ENCODE results near the gene SOD1. TPM values are rescaled to one million over a fixed set of nuclear protein-coding genes. Genes with fewer than 3 reads are reported as not detected.

SOD1 gene
- total RNA-seq, 1 donor from 2014 or later, result 160 TPM

GRCh38 chr21:31666445-31667010 is 7.0 kb downstream of the SOD1 start:
- no peak for TF ChIP-seq CTCF (IDR thresholded peaks at IDR 0.05)
- intact Hi-C loops (cut with DNase I), result no loop called here
- no peak for ATAC-seq
- peaks cover 15% of the 10 kb centered on the region for H3K4me1 ChIP-seq
- H3K4me3 ChIP-seq, result no peak overlapping the region
- H3K36me3 ChIP-seq, result peaks cover 79% of the 10 kb centered on the region
- no peaks in the 10 kb centered on the region for H3K9me3 ChIP-seq
- DNase-seq, result no peak
- H3K27me3 ChIP-seq (ENCODE audit: low read depth), result no peaks in the 10 kb centered on the region
- no peak overlapping the region for H3K27ac ChIP-seq

GRCh38 chr21:31667132-31667531 is 7.6 kb downstream of the SOD1 start:
- peaks cover 79% of the 10 kb centered on the region for H3K36me3 ChIP-seq
- H3K27ac ChIP-seq, result no peak overlapping the region
- ATAC-seq (no peak), DNase-seq (no peak)
- no peaks in the 10 kb centered on the region for H3K9me3 ChIP-seq
- peaks cover 9% of the 10 kb centered on the region for H3K4me1 ChIP-seq
- no peak for TF ChIP-seq CTCF (IDR thresholded peaks at IDR 0.05)
- H3K27me3 ChIP-seq (ENCODE audit: low read depth), result no peaks in the 10 kb centered on the region
- H3K4me3 ChIP-seq, result no peak overlapping the region
- intact Hi-C loops (cut with DNase I), result no loop called here

- H3K27me3 ChIP-seq (ENCODE audit: low read depth), result no peaks in the 10 kb centered on the region
- H3K9me3 ChIP-seq, result no peaks in the 10 kb centered on the region
- H3K4me1 ChIP-seq, result peaks cover 5% of the 10 kb centered on the region
- DNase-seq (no peak), ATAC-seq (no peak)
- H3K4me3 ChIP-seq, result no peak overlapping the region
- intact Hi-C loops (cut with DNase I), result no loop called here
- peaks cover 77% of the 10 kb centered on the region for H3K36me3 ChIP-seq
- H3K27ac ChIP-seq, result no peak overlapping the region
- TF ChIP-seq CTCF (IDR thresholded peaks at IDR 0.05), result no peak
Measured at GRCh38 chr21:31667639-31668038, 8.1 kb downstream of the SOD1 start.

DNA sequence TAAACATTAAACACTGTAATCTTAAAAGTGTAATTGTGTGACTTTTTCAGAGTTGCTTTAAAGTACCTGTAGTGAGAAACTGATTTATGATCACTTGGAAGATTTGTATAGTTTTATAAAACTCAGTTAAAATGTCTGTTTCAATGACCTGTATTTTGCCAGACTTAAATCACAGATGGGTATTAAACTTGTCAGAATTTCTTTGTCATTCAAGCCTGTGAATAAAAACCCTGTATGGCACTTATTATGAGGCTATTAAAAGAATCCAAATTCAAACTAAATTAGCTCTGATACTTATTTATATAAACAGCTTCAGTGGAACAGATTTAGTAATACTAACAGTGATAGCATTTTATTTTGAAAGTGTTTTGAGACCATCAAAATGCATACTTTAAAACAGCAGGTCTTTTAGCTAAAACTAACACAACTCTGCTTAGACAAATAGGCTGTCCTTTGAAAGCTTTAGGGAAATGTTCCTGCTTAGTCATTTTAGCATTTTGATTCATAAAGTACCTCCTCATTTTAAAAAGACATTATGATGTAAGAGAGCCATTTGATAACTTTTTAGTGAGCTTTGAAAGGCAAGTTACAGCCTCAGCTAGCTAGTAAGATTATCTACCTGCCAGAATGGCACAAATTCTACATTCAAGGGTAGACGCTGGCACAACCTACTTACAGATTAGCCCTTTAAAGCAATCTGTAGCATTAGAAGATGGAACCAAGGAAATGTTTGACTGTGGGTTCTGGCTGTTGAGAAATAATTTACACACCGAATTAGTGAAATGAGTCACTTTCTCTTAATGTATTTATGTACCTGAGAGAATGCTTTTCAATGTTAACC is 9.4 kb downstream of the SOD1 start:
- H3K27me3 ChIP-seq (ENCODE audit: low read depth), result no peaks in the 10 kb centered on the region
- H3K4me1 ChIP-seq, result no peaks in the 10 kb centered on the region
- H3K36me3 ChIP-seq, result peaks cover 74% of the 10 kb centered on the region
- no peak overlapping the region for H3K4me3 ChIP-seq
- H3K9me3 ChIP-seq, result no peaks in the 10 kb centered on the region
- no peak for TF ChIP-seq CTCF (IDR thresholded peaks at IDR 0.05)
- ATAC-seq, result no peak
- H3K27ac ChIP-seq, result no peak overlapping the region
- intact Hi-C loops (cut with DNase I), result no loop called here
- no peak for DNase-seq

DNA sequence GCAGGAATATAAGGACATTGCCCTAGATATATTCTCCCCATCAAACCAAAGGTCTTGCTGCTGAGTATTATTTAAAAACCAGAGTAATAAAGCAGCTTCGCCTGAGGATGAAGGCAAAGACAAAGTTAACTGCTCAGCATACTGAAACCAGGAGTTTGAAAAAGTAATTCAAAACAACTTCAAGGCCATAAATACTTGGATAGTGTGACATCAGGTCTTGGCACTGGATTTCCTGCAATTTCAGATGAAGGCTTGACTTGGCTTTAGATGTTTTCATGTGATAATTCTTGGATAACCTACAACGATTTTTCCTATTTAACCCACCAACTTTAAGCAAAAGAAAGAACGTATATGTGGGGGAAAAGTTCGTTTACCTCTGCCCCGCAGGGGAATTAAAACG is 10.6 kb downstream of the SOD1 start:
- Histone ChIP-seq H3K4me1 (no peaks in the 10 kb centered on the region), H3K36me3 (peaks cover 62% of the 10 kb centered on the region), H3K27me3 (ENCODE audit: low read depth) (no peaks in the 10 kb centered on the region), H3K9me3 (no peaks in the 10 kb centered on the region), H3K4me3 (no peak overlapping the region), H3K27ac (no peak overlapping the region)
- DNase-seq (no peak), ATAC-seq (no peak)
- TF ChIP-seq CTCF (IDR thresholded peaks at IDR 0.05), result no peak
- intact Hi-C loops (cut with DNase I), result no loop called here
